Activated CD8-positive, alpha-beta T cell treated with anti-CD3 and anti-CD28 coated beads, Interleukin-2, amount 10 ng/mL, durations not matched to agents 7 days and 5 days (primary cell): ENCODE results near the gene MYH9. TPM values are rescaled to one million over a fixed set of nuclear protein-coding genes. Genes with fewer than 3 reads are reported as not detected.

Experiments
- ATAC-seq: fragments of 150-1000 bp; cut with Tn5 transposase; one replicate; pipeline ENCODE4 v1.10.0; 2021; ENCODE audit warnings: moderate library complexity
- CTCF ChIA-PET: fragments of 350-600 bp; sonication (Branson Sonifier 250); formaldehyde crosslinking; loops from one replicate; lab custom pipeline; 2021; ENCODE audit warnings: antibody characterized with exemption; lab: Charles Lee
- POLR2A ChIA-PET: fragments of 350-600 bp; sonication (Branson Sonifier 250); formaldehyde crosslinking; loops from one replicate; lab custom pipeline; 2021; ENCODE audit warnings: antibody characterized with exemption; lab: Charles Lee
- DNase-seq: peaks from one replicate; pipeline ENCODE4 v3.0.0-alpha.2; 2020
- H3K27ac Mint-ChIP-seq: one replicate; pipeline ENCODE4 v1.8.0; 2021; ENCODE audit warnings: mild to moderate bottlenecking, mixed read lengths
- H3K27me3 Mint-ChIP-seq: one replicate; pipeline ENCODE4 v1.8.0; 2021; ENCODE audit warnings: low read depth, mixed read lengths
- H3K36me3 Mint-ChIP-seq: one replicate; pipeline ENCODE4 v1.8.0; 2021; ENCODE audit warnings: low read depth, mixed read lengths
- H3K4me1 Mint-ChIP-seq: one replicate; pipeline ENCODE4 v1.8.0; 2021; ENCODE audit warnings: low read depth, mixed read lengths
- H3K4me3 Mint-ChIP-seq: one replicate; pipeline ENCODE4 v1.8.0; 2021; ENCODE audit warnings: mild to moderate bottlenecking, mixed read lengths
- H3K9me3 Mint-ChIP-seq: one replicate; pipeline ENCODE4 v1.8.0; 2022; ENCODE audit warnings: mixed read lengths; ENCODE audit not compliant: insufficient read depth
- total RNA-seq, 2 experiments: library from RNA; stranded (reverse); gene quantifications; one replicate each; pipeline ENCODE4 v1.2.3, GENCODE V29; 2021

The MYH9 gene
- total RNA-seq, 2 experiments from 2014 or later, result 857 to 883 TPM

DNA sequence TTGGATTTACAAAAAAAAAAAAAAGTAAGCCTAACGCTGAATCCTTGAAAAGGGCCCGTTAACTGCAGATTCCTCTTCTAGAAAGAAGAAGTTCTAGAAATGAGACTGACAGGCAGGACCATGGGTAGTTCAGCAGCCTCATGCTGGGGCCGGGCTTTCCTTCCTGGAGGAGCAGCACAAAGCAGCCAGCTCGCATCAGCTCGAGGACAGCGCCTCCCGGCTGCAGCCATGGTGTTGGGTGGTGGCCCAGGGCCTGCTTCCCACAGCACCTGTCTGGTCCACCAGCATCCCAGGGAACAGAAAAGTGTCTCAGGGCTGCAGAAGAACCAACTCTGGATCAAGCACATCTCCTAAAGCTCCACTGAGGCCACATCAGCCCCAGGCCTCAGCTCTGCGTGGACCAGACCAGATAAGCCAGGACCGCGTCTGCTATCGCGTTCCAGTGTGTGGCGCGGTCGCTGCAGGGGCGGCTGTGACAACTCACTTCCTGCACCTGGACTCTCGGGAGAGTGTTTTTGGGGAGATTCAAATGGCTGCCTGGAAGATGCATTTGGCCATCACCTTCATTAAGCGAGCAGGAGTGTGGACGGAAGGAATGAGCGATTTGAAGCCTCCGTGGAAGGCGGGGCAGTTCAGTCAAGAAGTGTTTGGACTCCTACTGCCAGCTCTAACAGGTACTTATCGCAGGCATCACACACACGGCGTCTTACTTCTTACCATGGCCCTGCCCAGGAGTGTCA, 53.5 kb downstream of the MYH9 start:
- Mint-ChIP-seq H3K27me3 (no peaks in the 10 kb centered on the region), H3K36me3 (peaks cover 91% of the 10 kb centered on the region), H3K4me1 (peaks cover 99% of the 10 kb centered on the region), H3K9me3 (no peaks in the 10 kb centered on the region), H3K4me3 (peak overlapping the region; percentile 85), H3K27ac (peak overlapping the region; percentile 99)
- CTCF ChIA-PET, result interaction anchor here (1.0 to 5.5 kb wide), 16 partner anchors 9 to 174 kb away, joined by 3 to 50 read pairs (median 7); partner anchors contain the start of genes APOL3 and TXN2
- ATAC-seq (no peak), DNase-seq (peak; percentile 56)
- POLR2A ChIA-PET, result interaction anchor here (1.1 to 5.0 kb wide), 6 partner anchors 18 to 148 kb away, joined by 3 to 60 read pairs (median 12); partner anchors contain the start of gene TXN2

DNA sequence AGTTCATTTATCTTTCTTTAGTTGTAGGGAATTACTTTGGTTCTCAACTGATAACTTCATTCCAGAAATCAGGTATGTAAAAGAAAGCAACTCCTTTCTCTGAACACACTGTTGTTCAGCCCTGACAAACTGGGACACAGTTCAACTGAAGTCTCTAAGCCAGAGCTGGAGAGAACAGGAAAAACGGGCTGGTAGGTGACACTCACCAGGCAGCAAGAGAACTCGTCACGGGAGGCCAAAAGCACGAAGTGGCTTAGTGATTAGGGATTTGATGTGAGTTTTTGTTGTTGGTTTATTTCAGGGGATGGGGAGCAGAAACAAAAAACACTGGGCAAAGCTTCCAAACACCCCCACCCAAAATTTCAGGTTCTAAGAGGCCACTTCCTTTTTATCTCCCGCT, 54.1 kb downstream of the MYH9 start:
- Mint-ChIP-seq H3K4me3 (peak overlapping the region; percentile 85), H3K36me3 (peaks cover 91% of the 10 kb centered on the region), H3K9me3 (no peaks in the 10 kb centered on the region), H3K27ac (peak overlapping the region; percentile 99), H3K4me1 (peaks cover 99% of the 10 kb centered on the region), H3K27me3 (no peaks in the 10 kb centered on the region)
- CTCF ChIA-PET, result interaction anchor here (1.0 to 5.5 kb wide), 17 partner anchors 10 to 173 kb away, joined by 3 to 50 read pairs (median 10); partner anchors contain the start of gene APOL3
- POLR2A ChIA-PET, result interaction anchor here (0.8 to 5.0 kb wide), 7 partner anchors 9 to 148 kb away, joined by 3 to 60 read pairs (median 14); partner anchors contain the start of gene TXN2
- no peak for DNase-seq
- no peak for ATAC-seq

DNA sequence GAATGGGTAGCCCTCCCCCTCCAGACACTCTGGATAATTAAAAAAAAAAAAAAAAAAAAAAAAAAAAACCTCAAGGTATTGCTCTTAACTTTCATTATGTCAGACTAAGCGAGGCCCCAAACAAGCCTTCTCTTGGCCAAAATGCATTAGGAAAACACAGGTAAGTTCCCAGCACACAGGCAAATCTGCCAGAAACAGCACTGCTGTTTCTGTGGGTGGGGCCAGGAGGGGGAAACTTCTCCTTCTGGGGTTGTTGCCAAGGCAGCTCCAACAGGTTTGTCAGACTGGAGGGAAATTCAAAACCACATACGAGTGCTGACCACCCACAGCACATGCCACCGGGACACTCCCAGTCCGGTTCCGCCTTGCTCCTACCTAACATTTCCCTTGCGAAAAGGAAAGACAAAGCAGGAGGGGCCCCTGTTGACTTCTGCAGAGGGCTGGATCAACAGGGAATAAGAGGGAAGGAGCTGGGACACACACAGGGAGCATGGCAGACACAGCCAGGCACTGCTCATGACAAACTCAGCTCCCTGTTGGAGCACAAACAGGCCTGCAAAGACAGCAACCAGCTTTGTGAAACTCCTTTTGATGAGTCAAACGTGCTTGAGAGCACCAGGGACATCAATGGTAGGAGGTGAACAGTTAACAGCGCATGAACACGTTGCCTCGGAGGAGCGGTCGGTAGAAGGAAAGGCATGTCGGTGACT, 55.0 kb downstream of the MYH9 start:
- Mint-ChIP-seq H3K27ac (peak overlapping the region; percentile 99), H3K36me3 (peaks cover 98% of the 10 kb centered on the region), H3K4me3 (peak overlapping the region; percentile 85), H3K4me1 (peaks cover 99% of the 10 kb centered on the region), H3K27me3 (no peaks in the 10 kb centered on the region), H3K9me3 (no peaks in the 10 kb centered on the region)
- CTCF ChIA-PET, result interaction anchor here (0.8 to 5.5 kb wide), 23 partner anchors 11 to 154 kb away, joined by 3 to 50 read pairs (median 7); partner anchors contain the start of gene MYH9
- POLR2A ChIA-PET, result interaction anchor here (0.6 to 5.0 kb wide), 17 partner anchors 8 to 445 kb away, joined by 3 to 60 read pairs (median 4); partner anchors contain the start of genes MYH9 and TXN2
- ATAC-seq (peak; percentile 21), DNase-seq (peak; percentile 76)

GRCh38 chr22:36331912-36332622, 55.7 kb downstream of the MYH9 start:
- Mint-ChIP-seq H3K4me3 (peak overlapping the region; percentile 85), H3K36me3 (peaks cover 99% of the 10 kb centered on the region), H3K9me3 (no peaks in the 10 kb centered on the region), H3K27ac (peak overlapping the region; percentile 99), H3K4me1 (peaks cover 99% of the 10 kb centered on the region), H3K27me3 (no peaks in the 10 kb centered on the region)
- ChIA-PET CTCF (interaction anchor here (1.0 to 5.5 kb wide), 16 partner anchors 19 to 154 kb away, joined by 3 to 50 read pairs (median 7); partner anchors contain the start of gene MYH9), POLR2A (interaction anchor here (0.7 to 5.0 kb wide), 18 partner anchors 9 to 197 kb away, joined by 3 to 60 read pairs (median 4); partner anchors contain the start of gene EIF3D)
- ATAC-seq (peak; percentile 12), DNase-seq (peak; percentile 80)

DNA sequence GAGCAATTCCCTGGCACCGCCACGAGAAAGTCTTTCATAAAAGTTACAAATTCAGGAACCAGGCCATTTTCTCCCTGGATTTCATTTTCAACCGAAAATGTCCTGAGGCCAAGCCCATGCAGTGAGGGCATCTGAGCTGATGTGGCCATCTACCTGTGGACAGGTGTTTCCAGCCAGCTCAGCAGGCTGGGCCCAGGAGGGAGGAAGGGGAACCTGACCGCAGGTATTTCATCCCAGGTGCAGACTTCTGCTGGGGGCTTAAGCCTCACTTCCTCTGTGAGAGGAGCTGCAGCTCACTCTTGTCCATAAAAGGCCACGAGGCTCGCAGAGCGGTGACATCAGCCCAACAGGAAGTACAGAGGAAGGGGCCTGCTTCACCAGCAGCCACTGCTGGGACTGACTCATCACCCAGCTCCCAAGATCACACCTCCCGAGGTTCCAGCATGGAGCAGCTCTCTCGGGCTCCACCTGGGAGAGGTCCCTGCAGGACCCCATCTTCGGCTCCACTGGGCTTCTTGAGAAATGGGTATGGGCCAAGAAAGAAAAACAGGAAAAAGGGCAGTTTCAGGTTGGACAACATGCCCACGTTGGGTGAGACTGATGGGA, 56.4 kb downstream of the MYH9 start:
- Mint-ChIP-seq H3K27me3 (no peaks in the 10 kb centered on the region), H3K36me3 (peaks cover 99% of the 10 kb centered on the region), H3K4me1 (peaks cover 99% of the 10 kb centered on the region), H3K9me3 (no peaks in the 10 kb centered on the region), H3K4me3 (peak overlapping the region; percentile 85), H3K27ac (peak overlapping the region; percentile 99)
- ChIA-PET CTCF (interaction anchor here (1.0 to 5.5 kb wide), 16 partner anchors 20 to 155 kb away, joined by 3 to 50 read pairs (median 7); partner anchors contain the start of gene MYH9), POLR2A (interaction anchor here (0.7 to 5.0 kb wide), 18 partner anchors 10 to 198 kb away, joined by 3 to 60 read pairs (median 4); partner anchors contain the start of gene EIF3D)
- ATAC-seq (peak; percentile 59), DNase-seq (peak; percentile 91)

DNA sequence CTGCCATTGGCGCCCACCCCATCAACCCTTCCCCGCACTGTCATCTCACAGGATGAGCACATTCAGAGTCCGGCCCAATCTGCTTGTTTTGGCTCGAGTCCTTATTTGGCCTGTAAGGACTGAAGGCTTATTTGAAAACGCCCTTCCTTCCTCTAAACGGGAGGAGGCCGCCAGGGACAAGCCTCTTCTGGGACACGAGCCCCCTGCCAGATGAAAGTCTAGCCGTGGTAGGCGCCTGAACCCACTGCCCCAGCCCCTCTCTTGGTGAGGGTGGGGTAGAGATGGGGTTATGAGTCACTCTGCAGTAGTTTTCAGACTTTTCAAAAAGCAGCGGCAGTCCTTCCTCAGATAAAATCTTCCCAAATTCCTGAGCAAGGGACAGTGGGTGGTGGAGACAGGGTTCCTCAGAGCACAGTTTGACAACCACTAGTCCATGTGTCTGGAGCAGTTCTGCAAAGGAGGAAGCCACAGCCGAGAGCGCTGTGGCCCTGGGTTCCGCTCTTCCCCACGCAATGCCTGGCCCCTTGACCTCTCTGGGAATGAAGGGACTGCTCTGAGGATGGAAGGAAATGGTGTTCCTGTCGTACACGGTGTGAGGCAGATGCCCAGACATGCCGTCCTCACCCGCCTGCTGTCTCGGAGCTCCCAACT, 57.0 kb downstream of the MYH9 start:
- POLR2A ChIA-PET, result interaction anchor here (0.7 to 5.0 kb wide), 13 partner anchors 11 to 199 kb away, joined by 3 to 60 read pairs (median 4); partner anchors contain the start of gene EIF3D
- CTCF ChIA-PET, result interaction anchor here (1.0 to 5.5 kb wide), 14 partner anchors 21 to 156 kb away, joined by 3 to 50 read pairs (median 8); partner anchors contain the start of gene MYH9
- H3K27ac Mint-ChIP-seq, result peak overlapping the region; percentile 99
- no peaks in the 10 kb centered on the region for H3K9me3 Mint-ChIP-seq
- no peak for DNase-seq
- H3K4me1 Mint-ChIP-seq, result peaks cover 97% of the 10 kb centered on the region
- H3K27me3 Mint-ChIP-seq, result no peaks in the 10 kb centered on the region
- no peak for ATAC-seq
- H3K36me3 Mint-ChIP-seq, result peaks cover 98% of the 10 kb centered on the region
- H3K4me3 Mint-ChIP-seq, result peak overlapping the region; percentile 85

GRCh38 chr22:36330127-36330526, 57.6 kb downstream of the MYH9 start:
- Mint-ChIP-seq H3K4me1 (peaks cover 93% of the 10 kb centered on the region), H3K27ac (peak overlapping the region; percentile 99), H3K27me3 (no peaks in the 10 kb centered on the region), H3K9me3 (no peaks in the 10 kb centered on the region), H3K36me3 (peaks cover 98% of the 10 kb centered on the region), H3K4me3 (peak overlapping the region; percentile 85)
- no peak for DNase-seq
- POLR2A ChIA-PET, result interaction anchor here (0.9 kb wide), 1 partner anchor 55 kb away, joined by 3 read pairs; no protein-coding TSS in a partner anchor
- ATAC-seq, result no peak
- CTCF ChIA-PET, result no interaction called here

- Mint-ChIP-seq H3K9me3 (no peaks in the 10 kb centered on the region), H3K4me1 (peaks cover 88% of the 10 kb centered on the region)
Observed at GRCh38 chr22:36329254-36330078, 58.3 kb downstream of the MYH9 start.

GRCh38 chr22:36328635-36329253, 59.0 kb downstream of the MYH9 start:
- Mint-ChIP-seq H3K4me1 (peaks cover 81% of the 10 kb centered on the region), H3K9me3 (no peaks in the 10 kb centered on the region), H3K27ac (peak overlapping the region; percentile 99), H3K36me3 (peaks cover 95% of the 10 kb centered on the region), H3K4me3 (peak overlapping the region; percentile 85), H3K27me3 (no peaks in the 10 kb centered on the region)
- DNase-seq (peak; percentile 57), ATAC-seq (peak; percentile 11)
- ChIA-PET CTCF (interaction anchor here (0.6 to 2.9 kb wide), 18 partner anchors 12 to 165 kb away, joined by 3 to 22 read pairs (median 4); partner anchors contain the start of gene MYH9), POLR2A (interaction anchor here (0.8 to 2.1 kb wide), 8 partner anchors 11 to 149 kb away, joined by 3 to 8 read pairs (median 4); no protein-coding TSS in a partner anchor)

More at GRCh38 chr22:36329254-36330078, 58.3 kb downstream of the MYH9 start:
- DNase-seq (peak; percentile 88), ATAC-seq (peak; percentile 42)
- POLR2A ChIA-PET, result interaction anchor here (0.9 to 2.1 kb wide), 8 partner anchors 10 to 148 kb away, joined by 3 to 8 read pairs (median 4); no protein-coding TSS in a partner anchor
- no peaks in the 10 kb centered on the region for H3K27me3 Mint-ChIP-seq
- H3K4me3 Mint-ChIP-seq, result peak overlapping the region; percentile 85
- H3K36me3 Mint-ChIP-seq, result peaks cover 98% of the 10 kb centered on the region
- CTCF ChIA-PET, result interaction anchor here (1.0 to 2.9 kb wide), 7 partner anchors 12 to 157 kb away, joined by 3 to 22 read pairs (median 6); no protein-coding TSS in a partner anchor
- H3K27ac Mint-ChIP-seq, result peak overlapping the region; percentile 99
